ENCODE data around the gene FAM107B. TPM values are rescaled to one million over a fixed set of nuclear protein-coding genes. Genes with fewer than 3 reads are reported as not detected.
A peak's percentile ranks its signal among the peaks of the same experiment; 100 is the strongest.

Gene FAM107B
- total and polyA plus RNA-seq, 2 of the 4 experiments (the other 2 are of a cell fraction), result 26.4 to 27.1 TPM

- TF ChIP-seq SMC3 (IDR thresholded peaks at IDR 0.05; ENCODE audit: low read depth, low read length), result no peak
- no peak for TF ChIP-seq MAZ (IDR thresholded peaks at IDR 0.05; ENCODE audit: borderline replicate concordance, low read depth, low read length)
- TF ChIP-seq FOS (IDR thresholded peaks at IDR 0.05; ENCODE audit: low read depth, low read length), result peak; percentile 74
These were observed 186.4 kb downstream of the FAM107B start (continued) for GRCh38 chr10:14588084-14588937.

GRCh38 chr10:14587540-14588083 is 187.1 kb downstream of the FAM107B start:
- peak overlapping the region; percentile 65 for H3K4me2 ChIP-seq (ENCODE audit: low read depth, low read length)
- peak overlapping the region; percentile 98 for H2BK20ac ChIP-seq (ENCODE audit: low read depth, low read length)
- peaks cover 28% of the 10 kb centered on the region for H3K4me1 ChIP-seq (ENCODE audit: control insufficient read depth, insufficient read depth, low read length)
- peak overlapping the region; percentile 99 for H2AK5ac ChIP-seq (ENCODE audit: low read depth, low read length)
- peak overlapping the region; percentile 87 for H3K9ac ChIP-seq (ENCODE audit: low read depth, low read length)
- H3K79me1 ChIP-seq (ENCODE audit: low read depth in 1 of 2, low read length in 2 of 2), result peaks cover 26 to 75% of the 10 kb centered on the region in 2 experiments
- ATAC-seq (ENCODE audit: low read depth), result peak; percentile 49
- H3K9me1 ChIP-seq (ENCODE audit: insufficient read depth, low read length), result peaks cover 33% of the 10 kb centered on the region
- peak overlapping the region; percentile 84 to 96 for H4K8ac ChIP-seq (ENCODE audit: low read depth in 2 of 2, low read length in 2 of 2)
- peak overlapping the region; percentile 99 for H2BK5ac ChIP-seq (ENCODE audit: low read depth, low read length, poor library complexity, severe bottlenecking)
- dilution Hi-C loops (cut with HindIII; ENCODE audit: low sequenced_read_pairs, unreplicated experiment) (no loop called here), intact Hi-C loops (cut with micrococcal nuclease) (loop anchor here (1.0 to 5.0 kb wide), 3 partner anchors 15 to 251 kb away; partner anchors contain the start of genes CDNF, HSPA14 and MSANTD7), in situ Hi-C loops (cut with MboI; ENCODE audit: low sequenced_read_pairs) (no loop called here)
- peak overlapping the region; percentile 99 for H3K27ac ChIP-seq (ENCODE audit: insufficient read depth, low read length)
- DNase-seq, result no peak
- BruUV-seq (replicated peaks), result no TSS peak
- peaks cover 24% of the 10 kb centered on the region for H3K36me3 ChIP-seq (ENCODE audit: control insufficient read depth, insufficient read depth, low read length)
- peak overlapping the region; percentile 93 for H2BK15ac ChIP-seq (ENCODE audit: low read depth, low read length)
- no peak overlapping the region for H2AFZ ChIP-seq (replicated peaks; ENCODE audit: low read length, poor library complexity)
- H4K91ac ChIP-seq (ENCODE audit: insufficient read depth, low read depth, low read length), result peak overlapping the region; percentile 99
- TF ChIP-seq NFE2L2 (IDR thresholded peaks at IDR 0.05; ENCODE audit: low read depth, low read length) (no peak), CEBPB (IDR thresholded peaks at IDR 0.05; ENCODE audit: low read depth, low read length) (no peak), MXI1 (IDR thresholded peaks at IDR 0.05; ENCODE audit: borderline replicate concordance, low read depth, low read length) (no peak), RCOR1 (IDR thresholded peaks at IDR 0.05; ENCODE audit: insufficient replicate concordance, low read length) (no peak), MAZ (IDR thresholded peaks at IDR 0.05; ENCODE audit: borderline replicate concordance, low read depth, low read length) (no peak)
- H3K56ac ChIP-seq (ENCODE audit: extremely low read depth, insufficient read depth, low read length), result peak overlapping the region; percentile 97
- H3K9me3 ChIP-seq (ENCODE audit: control insufficient read depth, insufficient read depth, low read length), result no peaks in the 10 kb centered on the region
- H3K23ac ChIP-seq (ENCODE audit: low read depth, low read length), result peak overlapping the region; percentile 95
- ChIA-PET CTCF (interaction anchor here (0.6 to 1.4 kb wide), 3 partner anchors 235 to 964 kb away, joined by 3 to 5 read pairs (median 5); no protein-coding TSS in a partner anchor), POLR2A (ENCODE audit: unreplicated experiment) (no interaction called here)
- H4K5ac ChIP-seq (ENCODE audit: low read depth, low read length), result peak overlapping the region; percentile 97
- H3K18ac ChIP-seq (ENCODE audit: low read depth, low read length), result peak overlapping the region; percentile 99
- H3K4me3 ChIP-seq (ENCODE audit: insufficient read depth, low read depth, low read length), result no peak overlapping the region
- peak overlapping the region; percentile 98 for H2BK120ac ChIP-seq (ENCODE audit: low read depth, low read length)
- H2AK9ac ChIP-seq (replicated peaks; ENCODE audit: low read depth, low read length, poor library complexity), result peak overlapping the region; percentile 96
- H3K14ac ChIP-seq (replicated peaks; ENCODE audit: low read depth, low read length), result peak overlapping the region; percentile 99
- no peaks in the 10 kb centered on the region for H3K27me3 ChIP-seq (ENCODE audit: control insufficient read depth, insufficient read depth, low read length)
- WGBS, 2 experiments (ENCODE audit: extremely low coverage in 2 of 2, insufficient read length in 1 of 2), result no CpG with 5 or more reads among the region's 6 CpGs
- peaks cover 18% of the 10 kb centered on the region for H4K20me1 ChIP-seq (ENCODE audit: insufficient read depth, low read length)
- peak overlapping the region; percentile 98 for H3K4ac ChIP-seq (ENCODE audit: low read depth, low read length)

All from IMR-90 (cell line).